GM18498 (cell line): ENCODE data around the gene PPP2CA.
"Not testable (repeated sequence)": the region's sequence is repeated elsewhere in the genome, so short reads cannot be mapped to it uniquely, and the experiment has no call there.

ENCODE experiments used
- ATAC-seq: cut with Tn5 transposase; IDR thresholded peaks from one replicate; pipeline ENCODE4 v1.9.1; 2021; ENCODE audit warnings: mild to moderate bottlenecking, moderate library complexity; ENCODE audit not compliant: unreplicated experiment

The PPP2CA gene

DNA sequence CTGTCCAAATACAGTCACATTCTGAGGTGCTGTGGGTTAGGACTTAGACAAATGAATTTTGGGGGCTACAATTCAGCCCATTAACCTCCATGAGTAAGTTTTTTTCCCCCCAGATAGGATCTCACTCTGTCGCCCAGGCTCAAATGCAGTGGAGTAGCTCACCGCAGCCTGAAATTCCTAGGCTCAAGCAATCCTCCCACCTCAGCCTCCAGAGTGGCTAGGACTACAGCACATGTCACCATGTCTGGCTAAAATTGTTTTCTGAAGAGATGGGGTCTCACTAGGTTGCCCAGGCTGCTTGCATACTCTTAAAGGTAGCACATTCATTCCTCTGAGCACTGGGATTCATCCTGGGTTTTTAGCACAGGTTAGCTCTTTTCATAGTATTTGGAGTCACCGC is 22.2 kb downstream of the PPP2CA start:
- ATAC-seq, result no peak

DNA sequence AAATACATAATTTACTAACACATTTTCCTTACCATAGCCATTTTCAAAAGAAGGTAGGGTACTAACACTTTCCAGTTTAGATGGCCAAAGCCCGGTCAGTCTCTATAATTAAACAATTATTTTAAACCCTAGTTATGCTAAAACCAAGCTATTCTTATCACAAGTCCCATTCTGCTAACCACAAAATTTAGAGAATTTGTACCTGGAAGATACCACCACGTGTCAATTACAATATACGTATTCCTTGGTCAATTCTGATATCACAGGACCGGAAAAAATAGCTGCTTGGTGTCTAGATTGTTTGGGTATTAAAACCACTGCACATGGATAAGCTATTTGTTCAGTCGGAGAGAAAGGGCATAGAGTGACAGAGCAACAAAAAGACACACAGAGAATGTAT is 30.2 kb downstream of the PPP2CA start:
- ATAC-seq, result no peak

DNA sequence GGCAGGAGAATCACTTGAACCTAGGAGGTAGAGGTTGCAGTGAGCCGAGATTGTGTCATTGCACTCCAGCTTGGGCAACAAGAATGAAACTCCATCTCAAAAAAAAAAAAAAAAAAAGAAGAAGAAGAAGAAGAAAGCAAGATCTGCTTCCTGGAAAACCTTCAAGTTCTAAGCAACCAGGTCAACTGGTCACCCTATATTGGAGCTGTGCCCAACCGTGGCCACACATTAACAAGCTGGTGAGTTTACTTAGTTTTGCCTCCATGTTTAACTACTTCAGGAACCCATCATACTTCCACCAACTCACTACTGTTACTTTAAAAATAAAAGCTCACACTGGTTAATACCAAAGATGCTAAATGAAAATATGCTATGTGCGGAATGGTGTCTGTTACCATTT is 36.8 kb downstream of the PPP2CA start:
- no peak for ATAC-seq

DNA sequence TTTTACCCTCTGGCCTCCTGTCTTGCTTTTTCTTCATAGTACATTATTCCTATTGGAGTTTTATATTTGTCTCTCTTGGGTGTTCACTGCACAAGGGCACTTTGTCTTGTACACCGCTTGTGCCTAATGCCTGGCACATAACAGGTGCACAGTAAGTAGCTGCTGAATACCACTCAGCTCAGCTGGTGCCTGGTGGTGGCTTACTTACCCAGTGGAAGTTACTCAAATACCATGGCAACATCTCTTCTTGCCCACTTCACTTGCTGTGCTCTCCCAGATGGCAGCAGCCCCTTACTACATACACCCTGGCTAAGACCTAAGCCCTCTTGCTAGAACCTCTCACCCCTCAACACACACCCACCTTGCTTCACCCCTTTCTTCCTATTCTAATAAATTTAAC is 37.8 kb downstream of the PPP2CA start:
- no peak for ATAC-seq

DNA sequence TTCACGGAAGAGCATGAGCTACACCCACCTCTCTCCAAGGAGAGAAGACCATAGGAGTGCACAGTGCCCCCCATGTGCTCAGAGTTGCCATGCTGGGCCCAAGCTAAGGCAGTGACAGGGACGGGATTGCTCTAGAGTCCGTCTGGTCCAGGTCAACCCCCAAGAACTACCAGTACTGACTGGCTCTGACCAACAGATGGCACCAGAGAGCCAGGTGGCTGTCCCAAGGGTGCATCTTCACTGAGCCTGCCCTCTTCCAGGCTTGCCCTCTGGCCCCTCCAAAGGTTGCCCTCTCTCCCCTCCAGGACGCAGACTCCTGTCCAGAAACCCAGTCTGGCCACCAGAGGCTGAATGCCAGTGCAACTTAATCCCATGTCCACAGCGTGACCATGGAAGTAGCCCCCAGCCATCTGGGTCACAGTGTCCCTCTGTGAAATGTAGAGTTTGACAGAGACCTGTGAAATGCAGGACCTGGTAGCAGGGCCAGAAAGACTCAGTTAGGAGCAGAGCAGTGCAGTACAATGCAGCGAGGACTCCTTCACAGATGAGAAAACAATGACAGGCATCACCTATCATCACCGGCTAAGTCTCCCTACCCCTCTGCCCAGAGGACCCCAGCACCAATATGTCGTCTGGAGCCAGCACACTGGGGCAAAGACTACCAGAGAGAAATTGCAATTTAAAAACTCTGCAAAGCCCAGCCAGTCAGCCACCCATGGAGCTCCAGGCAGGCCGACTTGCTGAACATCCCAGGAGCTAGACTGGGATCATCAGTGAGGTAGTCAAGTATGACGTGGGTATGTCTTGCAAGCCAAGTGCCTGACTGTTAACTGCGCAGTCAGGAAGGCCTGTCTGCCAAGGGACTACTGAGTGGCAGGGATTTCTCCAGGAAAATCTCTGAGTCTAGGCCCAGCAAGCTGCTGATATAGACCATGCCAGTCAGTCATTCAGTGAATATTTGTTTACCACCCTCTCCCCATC is 41.4 kb downstream of the PPP2CA start:
- ATAC-seq, result no peak

DNA sequence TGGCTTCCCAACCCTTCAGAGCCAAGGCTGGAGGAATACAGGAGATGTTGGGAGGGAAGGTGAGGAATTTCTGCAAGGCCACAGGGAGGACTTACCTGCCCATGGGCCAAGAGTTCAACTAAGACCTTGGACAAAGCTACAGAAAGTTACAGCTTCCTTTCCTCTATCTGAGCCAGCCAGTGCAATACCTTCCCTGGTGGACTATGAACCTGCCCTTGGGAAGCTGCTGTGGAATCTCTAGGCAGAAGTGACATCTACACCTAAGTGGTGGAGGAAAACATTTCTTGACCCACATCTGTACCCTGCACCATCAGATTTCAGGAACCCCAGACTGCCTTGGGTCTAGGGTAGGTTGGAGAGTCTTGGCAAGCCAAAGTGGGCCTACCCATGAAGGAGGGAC is 42.4 kb downstream of the PPP2CA start:
- ATAC-seq, result no peak

DNA sequence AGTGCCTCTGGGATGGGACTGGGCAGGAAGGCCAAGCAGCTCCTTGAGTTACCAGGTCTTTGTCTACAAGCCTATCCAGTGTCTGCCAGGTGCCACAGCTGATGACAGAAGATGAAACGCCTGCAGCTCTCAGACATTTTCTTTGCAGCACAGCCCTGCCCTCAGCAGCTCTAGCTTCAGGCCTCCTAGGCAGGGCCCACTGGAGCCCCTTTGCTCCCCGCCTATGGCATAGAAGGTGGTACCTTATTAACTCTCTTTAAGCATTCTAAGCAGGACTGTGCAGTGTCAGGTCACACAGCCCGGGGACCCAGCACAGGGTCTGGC is 47.8 kb downstream of the PPP2CA start:
- no peak for ATAC-seq

DNA sequence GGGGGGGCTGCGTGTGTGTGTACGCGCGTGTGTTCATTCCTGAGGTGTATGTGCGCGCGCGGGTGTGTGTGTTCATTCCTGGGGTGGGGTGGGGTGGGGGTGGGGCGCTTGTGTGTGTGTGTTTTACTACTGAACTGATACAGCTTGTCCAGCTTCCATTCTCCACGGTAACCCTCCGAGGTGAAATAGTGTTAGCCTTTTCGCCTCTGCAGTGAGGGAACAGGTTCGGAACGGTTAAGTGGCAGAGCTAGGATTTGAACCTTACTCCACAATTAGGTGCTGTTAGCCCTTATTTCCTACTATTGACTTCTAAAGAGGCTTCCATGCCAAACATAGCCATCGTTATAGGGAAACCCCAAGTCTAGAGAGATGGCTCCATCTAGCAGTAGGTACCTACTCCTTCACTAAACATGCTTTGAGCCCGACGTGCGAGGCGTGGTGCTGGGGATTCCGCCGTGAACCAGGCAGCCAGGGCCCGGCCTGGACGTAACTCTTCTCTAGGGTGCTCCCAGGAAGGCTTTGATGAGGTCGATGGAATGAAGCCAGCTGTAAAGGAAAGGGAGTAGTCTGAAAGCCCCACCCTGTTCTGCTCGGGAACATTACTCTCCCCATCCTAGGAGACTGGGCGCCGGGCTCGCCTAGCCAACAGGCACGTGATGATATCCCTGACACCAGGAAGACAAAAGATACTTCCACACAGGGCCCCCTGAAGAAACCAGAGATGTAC is 48.3 kb downstream of the PPP2CA start:
- no peak for ATAC-seq

DNA sequence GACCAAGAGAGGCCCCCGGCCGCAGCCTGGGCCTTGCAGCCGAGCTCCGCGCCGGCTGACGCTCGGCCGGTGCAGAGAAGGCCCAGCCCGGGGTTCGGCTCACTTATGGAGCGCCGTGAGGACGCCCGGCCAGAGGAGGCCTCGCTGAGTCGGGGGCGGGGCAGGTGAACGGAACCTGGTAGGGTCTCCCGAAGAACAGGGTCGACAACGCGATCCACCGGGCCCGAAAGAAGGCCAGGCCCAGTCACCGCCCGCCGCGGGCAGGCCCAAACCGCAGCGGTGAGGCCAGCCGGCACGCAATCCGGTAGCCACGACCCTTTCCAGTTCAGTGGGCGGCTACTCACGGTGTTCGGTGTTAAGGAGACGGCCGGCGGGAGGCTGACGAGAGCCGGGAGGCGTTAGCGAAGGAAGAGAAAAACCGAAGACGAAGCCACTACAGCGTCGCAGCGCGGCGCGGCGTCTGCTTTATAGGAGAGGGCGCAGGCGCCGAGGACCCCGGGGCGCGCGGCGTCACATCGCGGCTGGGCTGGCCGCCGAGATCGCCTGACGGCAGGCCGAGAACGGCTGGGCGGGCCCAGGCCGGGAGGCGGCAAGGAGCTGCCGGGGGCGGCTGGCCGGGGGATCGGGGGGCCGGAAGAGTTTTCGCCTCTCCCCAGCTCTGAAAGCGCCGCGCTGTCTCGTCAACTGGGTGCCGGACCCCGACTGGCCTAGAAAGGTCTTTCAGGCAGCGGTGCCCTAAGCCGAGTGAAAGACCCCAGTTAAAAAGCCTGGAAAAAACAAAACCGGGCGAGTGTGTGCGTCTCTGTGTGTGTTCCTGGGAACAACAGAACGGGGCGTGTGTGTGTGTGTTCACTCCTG is 49.1 kb downstream of the PPP2CA start, which contains the start of gene SKP1:
Gene SKP1 (minus strand): TSS at position 440 of the 858 bp plus-strand sequence. CDS start 2,928 bp downstream, outside the sequence.
- ATAC-seq, result peak; percentile 88

DNA sequence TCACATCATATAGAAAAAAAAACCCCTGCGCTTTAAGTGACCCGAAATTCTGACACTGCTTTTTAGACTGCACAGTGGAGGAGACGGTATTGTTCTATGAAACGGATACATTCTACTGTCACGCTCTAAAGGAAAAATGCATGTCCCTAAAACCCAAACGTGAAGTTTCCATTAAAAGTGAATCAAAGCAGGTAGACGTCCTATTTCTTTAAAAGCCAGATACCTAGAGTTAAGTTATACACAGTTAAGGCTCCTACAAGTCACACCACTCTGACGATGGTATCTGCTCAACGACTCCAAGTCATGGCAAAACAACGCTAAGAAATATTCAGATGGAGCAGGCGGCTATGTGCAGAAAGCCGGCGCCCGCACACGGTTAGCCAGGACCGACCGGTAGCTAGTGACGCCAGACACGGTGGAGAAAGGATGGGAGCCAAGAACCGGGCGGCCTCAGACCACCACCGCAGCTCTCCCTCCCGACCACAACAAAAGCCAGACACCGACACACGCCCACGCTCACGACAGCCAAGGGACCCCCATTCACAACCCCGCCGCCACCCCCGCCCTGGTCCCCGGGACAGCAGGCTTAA is 49.9 kb downstream of the PPP2CA start:
- peak; percentile 25 for ATAC-seq

DNA sequence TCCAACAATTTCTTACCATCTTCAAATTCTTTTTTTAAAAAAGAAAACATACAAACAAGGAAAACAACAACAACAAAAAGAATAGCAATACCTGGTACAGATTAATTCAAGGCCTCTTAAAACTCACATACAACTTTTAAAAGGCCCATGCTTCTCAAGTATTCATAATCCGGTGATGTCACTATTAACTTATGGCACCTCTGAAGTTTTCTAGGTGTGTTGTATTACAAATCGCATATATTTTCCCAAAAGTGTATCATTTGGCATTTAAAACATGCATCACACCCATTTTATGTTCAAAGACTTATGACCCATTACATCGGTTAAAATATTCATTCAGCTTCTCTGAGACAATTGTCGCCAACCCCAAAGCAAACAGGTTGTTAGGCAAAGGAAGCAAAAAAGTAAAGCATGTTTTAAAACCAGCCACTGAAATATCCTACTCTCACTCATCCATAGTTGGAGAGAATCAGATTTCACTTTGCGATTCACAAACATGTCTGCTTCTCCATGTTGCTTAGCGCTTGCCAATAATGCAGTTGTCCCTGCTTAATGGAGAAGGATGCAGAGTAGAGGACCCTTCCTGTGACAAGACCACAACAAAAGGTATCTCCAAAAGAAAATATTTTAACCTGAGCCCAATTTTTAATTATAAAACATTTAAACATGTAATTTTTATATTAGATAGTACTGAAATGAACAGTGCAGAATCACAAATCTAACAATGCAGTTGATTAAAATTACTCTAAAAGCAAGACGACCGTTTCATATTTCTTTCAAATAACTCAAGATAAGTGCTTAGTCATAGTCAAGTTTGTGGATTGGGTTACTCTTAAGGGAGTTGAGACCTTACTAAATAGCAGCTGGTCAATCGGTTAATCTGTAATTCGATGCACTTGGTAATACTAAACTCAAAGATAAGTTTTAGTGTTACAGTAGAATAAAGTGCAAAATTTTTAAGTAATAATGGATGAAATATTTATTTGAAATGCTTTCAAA is 50.7 kb downstream of the PPP2CA start:
- ATAC-seq, result no peak

DNA sequence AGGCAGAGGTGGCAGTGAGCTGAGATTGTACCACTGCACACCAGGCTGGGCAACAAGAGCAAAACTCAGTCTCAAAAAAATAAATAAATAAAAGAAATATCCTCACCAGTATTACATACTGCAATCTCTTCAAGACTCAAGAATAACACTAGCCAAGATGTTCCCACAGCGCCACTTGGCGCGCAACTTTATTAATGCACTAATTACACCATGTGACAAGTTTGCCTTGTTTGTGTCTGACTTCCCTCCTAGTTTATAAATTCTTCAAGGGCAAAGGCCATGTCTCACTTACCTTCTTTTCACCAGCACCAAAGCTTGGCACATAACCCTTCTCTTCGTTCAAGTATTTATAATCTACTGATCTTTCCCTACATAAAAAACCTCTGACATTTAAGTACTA is 53.9 kb downstream of the PPP2CA start:
- no peak for ATAC-seq

DNA sequence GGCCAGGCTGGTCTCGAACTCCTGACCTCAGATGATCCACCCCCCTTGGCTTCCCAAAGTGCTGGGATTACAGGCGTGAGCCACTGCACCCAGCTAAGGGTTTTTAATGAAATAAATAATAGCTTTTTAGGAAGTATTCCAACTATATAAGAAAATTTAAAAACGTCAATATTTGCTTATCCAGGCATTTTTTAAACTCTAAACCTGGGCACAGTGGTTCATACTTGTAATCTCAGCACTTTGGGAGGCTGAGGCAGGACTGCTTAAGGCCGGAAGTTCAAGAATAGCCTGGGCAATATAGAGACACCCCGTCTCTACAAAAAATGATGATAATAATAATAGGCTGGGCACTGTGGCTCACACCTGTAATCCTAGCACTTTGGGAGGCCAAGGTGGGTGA is 63.3 kb downstream of the PPP2CA start:
- ATAC-seq, result no peak

DNA sequence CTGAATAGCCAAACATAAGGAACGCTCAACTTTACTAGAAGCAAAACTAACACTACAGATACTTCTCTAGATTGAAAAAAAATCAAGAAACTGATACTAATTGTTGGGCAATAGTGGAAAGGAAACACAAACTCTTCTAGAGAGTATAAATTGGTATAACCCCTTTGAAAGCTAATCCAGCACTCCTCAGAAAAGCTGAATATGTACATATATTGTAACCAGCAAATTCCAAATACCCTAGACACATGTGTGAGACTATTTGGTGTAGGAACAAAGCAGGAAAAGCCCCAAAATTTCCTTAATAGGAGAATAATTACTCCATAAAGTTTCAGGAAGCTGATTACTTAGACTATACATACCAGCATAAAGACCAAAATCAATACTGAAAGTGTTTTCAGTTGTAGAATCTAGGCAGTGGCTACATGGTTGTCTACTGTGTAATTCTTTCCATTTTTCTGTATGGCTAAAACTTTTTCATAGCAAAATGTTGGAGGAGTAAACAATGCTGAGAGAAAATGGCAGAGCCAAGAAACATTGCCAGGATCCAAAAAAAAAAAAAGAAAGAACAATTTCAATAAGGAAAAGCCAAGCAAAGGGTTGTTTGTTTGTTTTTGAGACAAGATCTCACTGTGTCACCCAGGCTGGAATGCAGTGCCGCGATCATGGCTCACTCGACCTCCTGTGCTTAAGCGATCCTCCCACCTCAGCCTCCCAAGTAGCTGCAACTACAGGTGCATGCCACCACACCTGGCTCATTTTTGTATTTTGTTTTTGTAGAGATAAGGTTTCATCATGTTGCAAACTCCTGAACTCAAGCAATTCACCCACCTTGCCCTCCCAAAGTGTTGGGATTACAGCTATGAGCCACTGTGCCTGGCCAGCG is 64.1 kb downstream of the PPP2CA start:
- no peak for ATAC-seq

DNA sequence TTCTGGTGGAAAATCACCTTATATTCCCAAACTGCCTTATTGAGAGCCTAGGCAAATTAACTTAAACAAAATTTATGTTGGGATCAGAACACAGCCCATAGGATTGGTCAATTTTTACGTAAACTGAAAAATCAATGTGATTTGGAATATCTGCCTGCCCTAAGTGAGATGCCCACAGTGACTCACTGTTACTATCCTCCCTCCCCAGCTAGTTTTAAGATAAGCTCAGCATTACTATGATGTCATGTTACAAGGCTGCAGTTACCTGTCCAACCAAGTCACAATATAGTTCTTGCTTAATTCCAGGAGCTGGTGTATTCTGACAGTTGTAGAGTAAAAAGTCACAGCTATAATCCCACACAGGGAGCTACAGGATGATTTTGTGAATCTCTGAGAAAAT is 72.2 kb downstream of the PPP2CA start:
- ATAC-seq, result no peak

DNA sequence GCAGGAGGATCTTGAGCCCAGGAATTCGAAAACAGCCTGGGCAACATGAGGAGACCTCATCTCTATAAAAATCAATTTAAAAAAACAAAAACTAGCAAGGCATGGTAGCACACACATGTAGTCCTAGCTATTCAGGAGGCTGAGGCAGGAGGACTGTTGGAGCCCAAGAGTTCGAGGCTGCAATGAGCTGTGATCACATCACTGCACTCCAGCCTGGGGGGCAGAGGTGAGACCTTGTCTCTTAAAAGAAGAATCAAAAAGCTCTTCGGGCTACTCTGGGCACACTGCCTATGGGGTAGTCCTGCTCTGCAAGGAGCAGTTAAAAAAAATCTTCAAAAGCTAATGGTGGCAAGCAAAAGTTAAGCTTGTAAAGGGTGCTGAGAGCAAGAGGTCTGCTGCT is 72.6 kb downstream of the PPP2CA start:
- no peak for ATAC-seq

DNA sequence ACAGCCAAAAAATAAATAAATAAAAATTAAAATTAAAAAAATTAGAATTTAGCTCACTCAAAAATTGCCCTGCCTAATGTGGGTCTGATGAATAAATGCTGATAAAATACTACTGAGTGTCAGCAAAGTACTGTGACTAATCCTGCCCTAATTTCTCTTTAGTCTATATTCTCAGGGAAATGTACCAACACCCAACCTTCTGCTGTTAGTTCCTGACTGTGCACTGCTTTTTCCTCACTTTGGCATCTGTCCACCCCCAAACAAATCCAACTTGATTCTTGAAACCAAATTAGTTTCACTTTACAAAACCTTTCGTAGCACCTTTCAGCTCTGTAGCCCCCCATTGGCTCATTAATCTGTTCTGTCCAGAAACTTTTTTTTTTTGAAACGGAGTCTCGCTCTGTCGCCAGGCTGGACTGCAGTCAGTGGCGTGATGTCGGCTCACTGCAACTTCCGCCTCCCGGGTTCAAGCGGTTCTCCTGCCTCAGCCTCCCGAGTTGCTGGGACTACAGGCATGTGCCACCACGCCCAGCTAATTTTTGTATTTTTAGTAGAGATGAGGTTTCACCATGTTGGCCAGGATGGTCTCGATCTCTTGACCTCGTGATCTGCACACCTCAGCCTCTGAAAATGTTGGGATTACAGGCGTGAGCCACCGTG is 73.6 kb downstream of the PPP2CA start:
- not testable (repeated sequence) for ATAC-seq

DNA sequence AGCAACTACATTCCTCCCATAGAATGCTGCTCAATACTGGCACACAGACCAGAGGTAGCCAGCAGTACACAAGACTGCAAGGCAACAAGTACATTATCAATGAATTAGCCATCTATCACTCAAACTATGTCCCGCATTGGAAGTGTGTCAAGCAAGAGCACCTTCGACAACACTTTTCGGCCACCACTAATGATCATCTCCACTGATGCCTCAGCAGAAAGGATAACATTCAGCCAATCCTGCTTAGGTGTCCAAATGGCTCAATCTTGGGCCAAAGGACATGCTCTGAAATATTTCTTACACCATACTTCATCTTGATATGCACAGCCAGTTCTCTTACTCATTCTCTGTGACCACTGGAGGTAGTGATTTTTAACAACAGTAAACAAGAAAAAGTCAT is 74.2 kb downstream of the PPP2CA start:
- no peak for ATAC-seq
